ENCODE results near the gene CIPC.
A peak's percentile ranks its signal among the peaks of the same experiment; 100 is the strongest.

CIPC gene

GRCh38 chr14:77103951-77104350 is 5.9 kb downstream of the CIPC start:
- DNase-seq, result no peak

GRCh38 chr14:77104393-77104792 is 6.3 kb downstream of the CIPC start:
- DNase-seq, result no peak

GRCh38 chr14:77105145-77105939 is 7.3 kb downstream of the CIPC start:
- DNase-seq, result no peak

GRCh38 chr14:77106666-77107065 is 8.6 kb downstream of the CIPC start:
- no peak for DNase-seq

- DNase-seq, result no peak
Observed at GRCh38 chr14:77107228-77107627, 9.2 kb downstream of the CIPC start.

GRCh38 chr14:77108753-77109152 is 10.7 kb downstream of the CIPC start:
- no peak for DNase-seq

- DNase-seq, result no peak
Observed at GRCh38 chr14:77109656-77110055, 11.6 kb downstream of the CIPC start.

GRCh38 chr14:77110286-77110685 is 12.2 kb downstream of the CIPC start:
- no peak for DNase-seq

- DNase-seq, result no peak
Observed at GRCh38 chr14:77111021-77111420, 13.0 kb downstream of the CIPC start.

- DNase-seq, result no peak
Observed at GRCh38 chr14:77113644-77114043, 15.6 kb downstream of the CIPC start.

GRCh38 chr14:77114609-77115008 is 16.6 kb downstream of the CIPC start:
- no peak for DNase-seq

GRCh38 chr14:77116172-77116817 is 18.2 kb downstream of the CIPC start:
- no peak for DNase-seq

GRCh38 chr14:77119851-77120250 is 21.8 kb downstream of the CIPC start:
- DNase-seq, result no peak

- peak in 1 of 2 donors; percentile 24 for DNase-seq
Observed at GRCh38 chr14:77120771-77121743, 23.0 kb downstream of the CIPC start.

GRCh38 chr14:77122526-77123125 is 24.6 kb downstream of the CIPC start:
- DNase-seq, result no peak

- DNase-seq, result no peak
Observed at GRCh38 chr14:77123381-77124325, 25.6 kb downstream of the CIPC start.

- peak; percentile 26 to 57 for DNase-seq
Observed at GRCh38 chr14:77124345-77125280, 26.6 kb downstream of the CIPC start.

GRCh38 chr14:77125281-77125801 is 27.3 kb downstream of the CIPC start:
- DNase-seq, result no peak

- DNase-seq, result no peak
Observed at GRCh38 chr14:77125823-77126325, 27.8 kb downstream of the CIPC start.
